IMR-90 (cell line): ENCODE results near the gene RPTOR. TPM values are rescaled to one million over a fixed set of nuclear protein-coding genes. Genes with fewer than 3 reads are reported as not detected.

Experiments used
- ATAC-seq: fragments of 200-7000 bp; cut with Tn5 transposase; 2 replicates; pipeline ENCODE4 v1.9.1; 2020; ENCODE audit warnings: low read depth, mild to moderate bottlenecking, moderate library complexity
- BruUV-seq: library from RNA; stranded (reverse); fragments of 400-500 nt; replicated peaks from 2 replicates; lab custom pipeline; 2021; lab: Mats Ljungman, UMichigan
- CTCF ChIA-PET: fragments of 300-600 bp; formaldehyde crosslinking; extraction: SDS; loops from one replicate; lab custom pipeline; 2021; ENCODE audit warnings: antibody characterized with exemption; lab: Yijun Ruan, JAX
- POLR2A ChIA-PET: fragments of 300-600 bp; sonication (Branson Sonifier 250); formaldehyde crosslinking; loops from one replicate; lab custom pipeline; 2022; ENCODE audit warnings: antibody characterized with exemption; ENCODE audit not compliant: unreplicated experiment; lab: Charles Lee
- DNase-seq: peaks from one replicate; pipeline ENCODE4 v3.0.0; 2013
- H2AFZ ChIP-seq: replicated peaks from 2 replicates; pipeline ENCODE3; 2013; ENCODE audit warnings: low read length, mild to moderate bottlenecking; ENCODE audit not compliant: poor library complexity
- H2AK5ac ChIP-seq: 2 replicates; pipeline ENCODE4 v1.6.1; 2013; ENCODE audit warnings: low read depth, low read length, inconsistent platforms
- H2AK9ac ChIP-seq: replicated peaks from 2 replicates; pipeline ENCODE3; 2013; ENCODE audit warnings: mild to moderate bottlenecking, low read depth, low read length, moderate library complexity; ENCODE audit not compliant: poor library complexity
- H2BK120ac ChIP-seq: 2 replicates; pipeline ENCODE4 v1.6.1; 2013; ENCODE audit warnings: low read depth, low read length, inconsistent platforms
- H2BK15ac ChIP-seq: 3 replicates; pipeline ENCODE4 v1.6.1; 2013; ENCODE audit warnings: low read depth, low read length, inconsistent platforms
- H2BK20ac ChIP-seq: 2 replicates; pipeline ENCODE4 v1.6.1; 2013; ENCODE audit warnings: low read depth, mild to moderate bottlenecking, inconsistent platforms, low read length, moderate library complexity
- H2BK5ac ChIP-seq: 2 replicates; pipeline ENCODE4 v1.6.1; 2013; ENCODE audit warnings: mild to moderate bottlenecking, low read depth, low read length, inconsistent platforms; ENCODE audit not compliant: poor library complexity, severe bottlenecking
- H3K14ac ChIP-seq: replicated peaks from 2 replicates; pipeline ENCODE4 v1.6.1; 2013; ENCODE audit warnings: low read depth, low read length, inconsistent platforms
- H3K18ac ChIP-seq: 2 replicates; pipeline ENCODE4 v1.6.1; 2013; ENCODE audit warnings: low read depth, low read length, control low read depth
- H3K23ac ChIP-seq: 2 replicates; pipeline ENCODE4 v1.6.1; 2013; ENCODE audit warnings: low read depth, low read length, inconsistent platforms
- H3K27ac ChIP-seq: 2 replicates; pipeline ENCODE4 v1.5.1; 2013; ENCODE audit warnings: mild to moderate bottlenecking, control low read depth, low read length; ENCODE audit not compliant: insufficient read depth
- H3K27me3 ChIP-seq: 2 replicates; pipeline ENCODE4 v1.6.1; 2013; ENCODE audit warnings: low read length; ENCODE audit not compliant: control insufficient read depth, insufficient read depth
- H3K36me3 ChIP-seq: 2 replicates; pipeline ENCODE4 v1.6.1; 2013; ENCODE audit warnings: low read length, mixed read lengths; ENCODE audit not compliant: control insufficient read depth, insufficient read depth
- H3K4ac ChIP-seq: 2 replicates; pipeline ENCODE4 v1.6.1; 2013; ENCODE audit warnings: low read depth, low read length, inconsistent platforms
- H3K4me1 ChIP-seq: 2 replicates; pipeline ENCODE4 v1.6.1; 2013; ENCODE audit warnings: low read length, mixed read lengths; ENCODE audit not compliant: control insufficient read depth, insufficient read depth
- H3K4me2 ChIP-seq: 2 replicates; pipeline ENCODE4 v1.6.1; 2013; ENCODE audit warnings: low read depth, mild to moderate bottlenecking, control low read depth, low read length, moderate library complexity
- H3K4me3 ChIP-seq: 2 replicates; pipeline ENCODE4 v1.5.1; 2013; ENCODE audit warnings: low read depth, mild to moderate bottlenecking, control low read depth, low read length, moderate library complexity; ENCODE audit not compliant: insufficient read depth
- H3K56ac ChIP-seq: 2 replicates; pipeline ENCODE4 v1.6.1; 2013; ENCODE audit warnings: low read length, inconsistent platforms; ENCODE audit not compliant: insufficient read depth; ENCODE audit errors: extremely low read depth
- H3K79me1 ChIP-seq, 2 experiments: 2 replicates each; pipeline ENCODE4 v1.6.1; 2013; ENCODE audit warnings: low read length in 2 of 2, inconsistent platforms in 1 of 2, low read depth in 1 of 2
- H3K9ac ChIP-seq: 2 replicates; pipeline ENCODE4 v1.6.1; 2013; ENCODE audit warnings: low read depth, low read length, control low read depth
- H3K9me1 ChIP-seq: 2 replicates; pipeline ENCODE4 v1.6.1; 2013; ENCODE audit warnings: low read length, inconsistent platforms; ENCODE audit not compliant: insufficient read depth
- H3K9me3 ChIP-seq: 2 replicates; pipeline ENCODE4 v1.6.1; 2013; ENCODE audit warnings: low read length; ENCODE audit not compliant: control insufficient read depth, insufficient read depth
- H4K20me1 ChIP-seq: 2 replicates; pipeline ENCODE4 v1.6.1; 2013; ENCODE audit warnings: low read length, inconsistent platforms; ENCODE audit not compliant: insufficient read depth
- H4K5ac ChIP-seq: 2 replicates; pipeline ENCODE4 v1.6.1; 2013; ENCODE audit warnings: mild to moderate bottlenecking, low read depth, low read length, control low read depth
- H4K8ac ChIP-seq, 2 experiments: 2 replicates each; pipeline ENCODE4 v1.6.1; 2013; ENCODE audit warnings: low read depth in 2 of 2, low read length in 2 of 2, control low read depth in 1 of 2, inconsistent platforms in 1 of 2
- H4K91ac ChIP-seq: 2 replicates; pipeline ENCODE4 v1.6.1; 2013; ENCODE audit warnings: low read depth, low read length, inconsistent platforms; ENCODE audit not compliant: insufficient read depth
- BHLHE40 ChIP-seq: fragments of 150-350 bp; IDR thresholded peaks from 2 replicates; pipeline ENCODE4 v1.6.1; 2016; ENCODE audit warnings: mild to moderate bottlenecking, low read depth, low read length
- CTCF ChIP-seq: conservative IDR thresholded peaks from 2 replicates; pipeline ENCODE4 v1.5.1; 2012; ENCODE audit warnings: mild to moderate bottlenecking, low read depth, low read length, improper control_type of control experiment
- MAZ ChIP-seq: IDR thresholded peaks from 2 replicates; pipeline ENCODE4 v1.6.1; 2012; ENCODE audit warnings: low read depth, mild to moderate bottlenecking, low read length, improper control_type of control experiment, moderate library complexity, borderline replicate concordance
- NFE2L2 ChIP-seq: fragments of 150-350 bp; IDR thresholded peaks from 2 replicates; pipeline ENCODE4 v1.6.1; 2016; ENCODE audit warnings: low read depth, mild to moderate bottlenecking, low read length
- RCOR1 ChIP-seq: IDR thresholded peaks from 2 replicates; pipeline ENCODE4 v1.6.1; 2012; ENCODE audit warnings: mild to moderate bottlenecking, low read length, improper control_type of control experiment; ENCODE audit not compliant: insufficient replicate concordance
- RFX5 ChIP-seq: IDR thresholded peaks from 2 replicates; pipeline ENCODE4 v1.8.0; 2012; ENCODE audit warnings: low read depth, mild to moderate bottlenecking, low read length, moderate library complexity
- WGBS, 2 experiments: methylation state at CpG; one replicate each; pipeline versions ENCODE4 v1.1.5 to v1.1.7; 2013; ENCODE audit warnings: missing lambda C conversion rate in 2 of 2; ENCODE audit not compliant: insufficient read length in 1 of 2; ENCODE audit errors: extremely low coverage in 2 of 2; 5-methylcytosine and 5-hydroxymethylcytosine counted together
- dilution Hi-C: fragments of 300-500 bp; cut with HindIII; formaldehyde crosslinking; loops from one replicate; pipeline ENCODE4 v1.14.3; 2018; ENCODE audit warnings: low sequenced_read_pairs; ENCODE audit not compliant: unreplicated experiment
- in situ Hi-C: fragments of 300-500 bp; cut with MboI; formaldehyde crosslinking; loops from 3 replicates; pipeline ENCODE4 v1.14.3; 2019; ENCODE audit warnings: low sequenced_read_pairs, inconsistent platforms, mixed read lengths
- intact Hi-C: fragments of 100-400 bp; cut with micrococcal nuclease; formaldehyde crosslinking; loops from 2 replicates; pipeline ENCODE4 v1.10.0; 2022
- polyA plus RNA-seq, 3 experiments: library from polyadenylated mRNA; depleted of rRNA; stranded (reverse); fragments of >200 nt; gene quantifications; 2 replicates each; pipeline ENCODE4 v1.2.3, GENCODE V29; 2012; ENCODE audit warnings: low replicate concordance in 1 of 3
- total RNA-seq: library from RNA; depleted of rRNA; stranded (reverse); fragments of >200 nt; gene quantifications from 2 replicates; pipeline ENCODE4 v1.2.3, GENCODE V29; 2012

RPTOR gene
- total and polyA plus RNA-seq, 2 of the 4 experiments (the other 2 are of a cell fraction) = 10.8 to 14.7 TPM

DNA sequence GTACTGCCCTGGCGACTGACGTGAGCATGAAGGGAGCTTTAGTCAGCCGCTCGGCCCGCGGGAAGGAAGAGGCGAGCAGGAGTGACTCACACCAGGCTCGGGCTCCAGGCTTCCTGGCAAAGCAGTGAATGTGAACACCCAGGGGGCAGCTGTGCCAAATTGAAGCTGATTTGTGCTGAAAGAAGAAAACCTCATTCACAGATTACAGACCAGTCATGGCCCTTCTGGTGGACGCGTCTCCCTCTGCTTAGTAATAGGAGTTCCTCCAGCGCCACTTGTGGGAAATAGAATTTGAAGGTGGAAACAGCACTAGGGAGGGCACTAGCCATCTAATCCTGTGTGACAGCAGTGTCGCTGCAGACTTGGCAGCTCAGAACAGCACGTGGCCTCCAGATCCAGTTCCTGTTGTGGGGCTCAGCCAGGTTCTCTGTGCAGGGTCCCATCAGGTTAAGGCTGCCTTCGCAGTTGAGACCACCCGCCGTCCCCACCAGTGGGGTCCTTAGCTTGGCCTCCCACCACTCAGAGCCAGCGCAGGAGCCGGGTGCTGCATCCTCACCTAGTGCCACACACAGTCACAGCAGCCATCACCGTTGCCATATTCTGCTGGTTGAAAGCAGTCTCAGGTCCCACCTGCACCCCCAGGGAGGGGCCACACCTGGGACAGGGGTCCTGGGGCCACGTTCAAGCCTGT lies 282.5 kb downstream of the RPTOR start (continued):
- no peak for TF ChIP-seq NFE2L2
- peak; percentile 64; the same call in 1 of the 2 replicates for TF ChIP-seq BHLHE40

- H3K4ac ChIP-seq = peak overlapping the region; percentile 96
- H3K9me3 ChIP-seq = no peaks in the 10 kb centered on the region
- peaks cover 25% of the 10 kb centered on the region for H3K4me1 ChIP-seq
- H4K8ac ChIP-seq = peak overlapping the region; percentile 68 to 92
- H4K5ac ChIP-seq = peak overlapping the region; percentile 11; the same call in 1 of the 2 replicates
- ATAC-seq (no peak), DNase-seq (peak; percentile 50)
- ChIA-PET POLR2A (no interaction called here), CTCF (no interaction called here)
- peak overlapping the region; percentile 6; the same call in 1 of the 2 replicates for H3K9ac ChIP-seq
- H3K23ac ChIP-seq = peak overlapping the region; percentile 20; the same call in 1 of the 2 replicates
- peak overlapping the region; percentile 96 for H2AK5ac ChIP-seq
- peak overlapping the region; percentile 78 for H3K14ac ChIP-seq
- peaks cover 25% of the 10 kb centered on the region for H3K9me1 ChIP-seq
- H2BK120ac ChIP-seq = peak overlapping the region; percentile 90
- peaks cover 15 to 42% of the 10 kb centered on the region in 2 experiments; a peak in 3 of 4 replicates for H3K79me1 ChIP-seq
- no peaks in the 10 kb centered on the region for H3K27me3 ChIP-seq
- peak overlapping the region; percentile 91 for H4K91ac ChIP-seq
- H2BK15ac ChIP-seq = peak overlapping the region; percentile 51
- no TSS peak for BruUV-seq
- peak overlapping the region; percentile 54 for H3K27ac ChIP-seq
- H3K18ac ChIP-seq = peak overlapping the region; percentile 8; the same call in 1 of the 2 replicates
- H3K4me2 ChIP-seq = no peak overlapping the region
- in situ Hi-C loops (no loop called here), intact Hi-C loops (no loop called here), dilution Hi-C loops (no loop called here)
- peak overlapping the region; percentile 84 for H2AFZ ChIP-seq
- TF ChIP-seq MAZ (no peak), RCOR1 (no peak), CTCF (no peak), BHLHE40 (no peak), NFE2L2 (peak; percentile 73), RFX5 (no peak)
- H2AK9ac ChIP-seq = peak overlapping the region; percentile 94
- no peak overlapping the region for H3K4me3 ChIP-seq
- H3K56ac ChIP-seq = peak overlapping the region; percentile 54
- no peaks in the 10 kb centered on the region for H4K20me1 ChIP-seq
- WGBS, 2 experiments = 97% methylated on average over 14 of the region's 34 CpGs; no CpG with 5 or more reads in 1 of the 2 experiments
- peaks cover 7% of the 10 kb centered on the region for H3K36me3 ChIP-seq
- H2BK20ac ChIP-seq = peak overlapping the region; percentile 78
- H2BK5ac ChIP-seq = peak overlapping the region; percentile 88
These were observed 283.3 kb downstream of the RPTOR start for GRCh38 chr17:80827646-80828643.
